ENCODE measurements around the gene GFY.

DNA sequence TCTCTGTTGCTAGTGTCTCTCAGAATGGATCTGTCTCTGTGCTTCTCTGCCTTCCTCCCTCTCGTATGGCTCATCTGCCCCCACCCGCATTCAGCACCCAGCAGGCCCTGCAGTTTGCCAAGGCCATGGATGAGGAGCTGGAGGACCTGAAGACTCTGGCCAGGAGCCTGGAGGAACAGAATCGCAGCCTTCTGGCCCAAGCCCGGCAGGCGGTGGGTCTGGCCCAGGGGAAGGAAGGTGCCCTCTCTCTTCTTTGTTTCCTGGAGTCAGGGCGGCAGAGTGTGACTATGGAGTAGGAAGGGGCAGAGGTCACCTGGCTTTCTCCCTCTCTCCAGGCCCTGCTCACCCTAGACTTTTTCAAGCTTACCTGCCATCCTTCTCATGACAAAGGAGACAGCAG is 26.3 kb upstream of the GFY start:
- TF ChIP-seq CTCF (IDR thresholded peaks at IDR 0.05) (no peak), POLR2AphosphoS5 (IDR thresholded peaks at IDR 0.05; ENCODE audit: insufficient read depth in 1 of 2, low read depth in 1 of 2) (no peak)

All from vagina (tissue), 2 donors.